Neural cell (in vitro differentiated cells): ENCODE results near the gene ETNK2.

Source experiments
- EP300 ChIP-seq: fragments of 450-650 bp; conservative IDR thresholded peaks from 2 replicates; pipeline ENCODE4 v1.6.1; 2014; ENCODE audit warnings: antibody characterized with exemption, mild to moderate bottlenecking, moderate library complexity; ENCODE audit not compliant: poor library complexity, severe bottlenecking
- POLR2AphosphoS5 ChIP-seq: IDR thresholded peaks from 2 replicates; pipeline ENCODE4 v1.6.1; 2012
- TF ChIP-seq, protein P1 (sequence below): fragments of 450-650 bp; IDR thresholded peaks from 2 replicates; pipeline ENCODE4 v1.5.1; 2014; ENCODE audit warnings: antibody characterized with exemption, mild to moderate bottlenecking, moderate library complexity; ENCODE audit not compliant: poor library complexity, severe bottlenecking

DNA sequence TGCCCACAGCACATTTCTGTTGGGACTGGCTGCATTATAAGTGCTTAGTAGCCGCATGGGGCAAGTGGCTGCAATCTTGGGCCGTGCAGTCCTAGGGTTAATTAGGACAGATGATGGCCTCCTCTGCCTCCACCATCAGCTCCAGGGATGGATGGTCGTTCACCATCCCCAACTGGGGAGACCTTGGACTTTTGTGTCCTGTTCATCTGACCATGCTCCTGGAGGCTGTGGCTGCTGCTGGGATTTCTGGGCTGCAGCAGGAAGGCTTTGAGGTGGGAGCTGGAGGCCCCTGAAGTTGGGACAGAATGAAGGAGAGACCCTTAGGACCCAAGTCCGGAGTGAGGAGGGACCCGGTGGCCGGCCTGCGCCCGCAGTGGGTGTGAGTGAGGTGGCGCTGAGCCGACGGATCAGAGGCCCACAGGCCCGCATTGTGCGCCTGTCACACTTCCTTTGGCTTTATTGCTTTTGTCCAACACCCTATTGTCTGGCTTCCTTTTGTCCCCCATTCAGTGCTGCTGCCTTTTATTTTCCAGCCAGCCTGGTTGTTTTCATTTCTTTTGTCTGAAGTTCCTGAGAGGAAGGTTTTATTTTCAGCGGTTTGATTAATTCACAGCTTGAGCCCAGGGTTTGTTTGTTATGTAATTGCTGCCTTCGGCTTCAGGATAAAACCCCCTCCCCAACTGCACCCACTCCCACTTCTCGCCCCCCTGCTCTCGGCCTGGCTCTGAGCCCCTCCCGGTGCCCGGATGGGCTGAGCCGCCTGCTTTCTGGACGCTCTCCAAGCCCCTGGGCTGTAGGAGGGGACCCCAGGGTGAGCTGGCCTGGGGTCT is 43.3 kb downstream of the ETNK2 start:
- TF ChIP-seq POLR2AphosphoS5 (no peak), EP300 (no peak)
- TF ChIP-seq, protein P1, sequence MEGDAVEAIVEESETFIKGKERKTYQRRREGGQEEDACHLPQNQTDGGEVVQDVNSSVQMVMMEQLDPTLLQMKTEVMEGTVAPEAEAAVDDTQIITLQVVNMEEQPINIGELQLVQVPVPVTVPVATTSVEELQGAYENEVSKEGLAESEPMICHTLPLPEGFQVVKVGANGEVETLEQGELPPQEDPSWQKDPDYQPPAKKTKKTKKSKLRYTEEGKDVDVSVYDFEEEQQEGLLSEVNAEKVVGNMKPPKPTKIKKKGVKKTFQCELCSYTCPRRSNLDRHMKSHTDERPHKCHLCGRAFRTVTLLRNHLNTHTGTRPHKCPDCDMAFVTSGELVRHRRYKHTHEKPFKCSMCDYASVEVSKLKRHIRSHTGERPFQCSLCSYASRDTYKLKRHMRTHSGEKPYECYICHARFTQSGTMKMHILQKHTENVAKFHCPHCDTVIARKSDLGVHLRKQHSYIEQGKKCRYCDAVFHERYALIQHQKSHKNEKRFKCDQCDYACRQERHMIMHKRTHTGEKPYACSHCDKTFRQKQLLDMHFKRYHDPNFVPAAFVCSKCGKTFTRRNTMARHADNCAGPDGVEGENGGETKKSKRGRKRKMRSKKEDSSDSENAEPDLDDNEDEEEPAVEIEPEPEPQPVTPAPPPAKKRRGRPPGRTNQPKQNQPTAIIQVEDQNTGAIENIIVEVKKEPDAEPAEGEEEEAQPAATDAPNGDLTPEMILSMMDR: no peak
